Upper lobe of left lung (tissue), 4 donors: Measurements from ENCODE around the gene ZNF181.

ENCODE experiments used
- CTCF ChIP-seq, 6 experiments: fragments of 450-650 bp in 4 of 6; fragments of 200-600 bp in 2 of 6; sonication (generic) in 2 of 6; IDR thresholded peaks; one replicate each; pipeline ENCODE4 v1.5.1; 2016 to 2019; ENCODE audit warnings: antibody characterized with exemption in 6 of 6
- POLR2AphosphoS5 ChIP-seq, 2 donors: sonication (generic); formaldehyde crosslinking; IDR thresholded peaks; one replicate each; pipeline ENCODE4 v1.5.1; 2017; ENCODE audit warnings: antibody characterized with exemption in 2 of 2

- TF ChIP-seq CTCF (IDR thresholded peaks at IDR 0.05) (no peak), POLR2AphosphoS5 (IDR thresholded peaks at IDR 0.05) (no peak)
Measured at GRCh38 chr19:34757441-34757840, 23.4 kb downstream of the ZNF181 start.
